Neutrophil (primary cell): ENCODE results near the gene LACTB.
A peak's percentile ranks its signal among the peaks of the same experiment; 100 is the strongest.

Experiments used
- H3K27ac ChIP-seq: fragments of 200-600 bp; sonication (generic); 2 replicates; pipeline ENCODE4 v1.5.1; 2016; ENCODE audit warnings: mild to moderate bottlenecking, moderate library complexity
- H3K27me3 ChIP-seq: fragments of 200-600 bp; sonication (generic); 2 replicates; pipeline ENCODE4 v1.6.0; 2016; ENCODE audit warnings: mild to moderate bottlenecking
- H3K36me3 ChIP-seq: fragments of 200-600 bp; sonication (generic); 2 replicates; pipeline ENCODE4 v1.5.1; 2017
- H3K4me1 ChIP-seq, 2 experiments: fragments of 200-600 bp in 1 of 2; sonication (generic) in 1 of 2; 1 replicate in 1 of 2; 2 replicates in 1 of 2; pipeline versions ENCODE4 v1.5.1 to v1.6.1; 2013 to 2016; ENCODE audit warnings: low read depth in 1 of 2, low read length in 1 of 2, mild to moderate bottlenecking in 1 of 2, moderate library complexity in 1 of 2; ENCODE audit not compliant: control insufficient read depth in 1 of 2, insufficient read depth in 1 of 2
- H3K4me3 ChIP-seq, 2 experiments: fragments of 200-600 bp in 1 of 2; sonication (generic) in 1 of 2; 1 replicate in 1 of 2; 2 replicates in 1 of 2; pipeline ENCODE4 v1.5.1; 2013 to 2016; ENCODE audit warnings: low read depth in 1 of 2, low read length in 1 of 2, mild to moderate bottlenecking in 1 of 2, moderate library complexity in 1 of 2
- H3K9me3 ChIP-seq: fragments of 200-600 bp; sonication (generic); 2 replicates; pipeline ENCODE4 v1.5.1; 2016
- TF ChIP-seq, protein P1 (sequence below): fragments of 200-600 bp; sonication (generic); IDR thresholded peaks from 2 replicates; pipeline ENCODE4 v1.5.1; 2016; ENCODE audit warnings: antibody characterized with exemption

Gene LACTB

GRCh38 chr15:63188926-63189871, 67.5 kb downstream of the LACTB start, which contains the start of gene RAB8B:
RAB8B (plus strand) TSS chr15:63189606; CDS start chr15:63189625, 19 bp downstream.
- H3K9me3 ChIP-seq: no peaks in the 10 kb centered on the region
- no peaks in the 10 kb centered on the region for H3K36me3 ChIP-seq
- H3K27ac ChIP-seq: peak within 1 kb of the TSS; percentile 95
- peaks cover 48 to 51% of the 10 kb centered on the region in 2 experiments for H3K4me1 ChIP-seq
- peak within 1 kb of the TSS; percentile 91 to 94 for H3K4me3 ChIP-seq
- peaks cover 13% of the 10 kb centered on the region for H3K27me3 ChIP-seq
- TF ChIP-seq, protein P1, sequence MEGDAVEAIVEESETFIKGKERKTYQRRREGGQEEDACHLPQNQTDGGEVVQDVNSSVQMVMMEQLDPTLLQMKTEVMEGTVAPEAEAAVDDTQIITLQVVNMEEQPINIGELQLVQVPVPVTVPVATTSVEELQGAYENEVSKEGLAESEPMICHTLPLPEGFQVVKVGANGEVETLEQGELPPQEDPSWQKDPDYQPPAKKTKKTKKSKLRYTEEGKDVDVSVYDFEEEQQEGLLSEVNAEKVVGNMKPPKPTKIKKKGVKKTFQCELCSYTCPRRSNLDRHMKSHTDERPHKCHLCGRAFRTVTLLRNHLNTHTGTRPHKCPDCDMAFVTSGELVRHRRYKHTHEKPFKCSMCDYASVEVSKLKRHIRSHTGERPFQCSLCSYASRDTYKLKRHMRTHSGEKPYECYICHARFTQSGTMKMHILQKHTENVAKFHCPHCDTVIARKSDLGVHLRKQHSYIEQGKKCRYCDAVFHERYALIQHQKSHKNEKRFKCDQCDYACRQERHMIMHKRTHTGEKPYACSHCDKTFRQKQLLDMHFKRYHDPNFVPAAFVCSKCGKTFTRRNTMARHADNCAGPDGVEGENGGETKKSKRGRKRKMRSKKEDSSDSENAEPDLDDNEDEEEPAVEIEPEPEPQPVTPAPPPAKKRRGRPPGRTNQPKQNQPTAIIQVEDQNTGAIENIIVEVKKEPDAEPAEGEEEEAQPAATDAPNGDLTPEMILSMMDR: peak; percentile 53

DNA sequence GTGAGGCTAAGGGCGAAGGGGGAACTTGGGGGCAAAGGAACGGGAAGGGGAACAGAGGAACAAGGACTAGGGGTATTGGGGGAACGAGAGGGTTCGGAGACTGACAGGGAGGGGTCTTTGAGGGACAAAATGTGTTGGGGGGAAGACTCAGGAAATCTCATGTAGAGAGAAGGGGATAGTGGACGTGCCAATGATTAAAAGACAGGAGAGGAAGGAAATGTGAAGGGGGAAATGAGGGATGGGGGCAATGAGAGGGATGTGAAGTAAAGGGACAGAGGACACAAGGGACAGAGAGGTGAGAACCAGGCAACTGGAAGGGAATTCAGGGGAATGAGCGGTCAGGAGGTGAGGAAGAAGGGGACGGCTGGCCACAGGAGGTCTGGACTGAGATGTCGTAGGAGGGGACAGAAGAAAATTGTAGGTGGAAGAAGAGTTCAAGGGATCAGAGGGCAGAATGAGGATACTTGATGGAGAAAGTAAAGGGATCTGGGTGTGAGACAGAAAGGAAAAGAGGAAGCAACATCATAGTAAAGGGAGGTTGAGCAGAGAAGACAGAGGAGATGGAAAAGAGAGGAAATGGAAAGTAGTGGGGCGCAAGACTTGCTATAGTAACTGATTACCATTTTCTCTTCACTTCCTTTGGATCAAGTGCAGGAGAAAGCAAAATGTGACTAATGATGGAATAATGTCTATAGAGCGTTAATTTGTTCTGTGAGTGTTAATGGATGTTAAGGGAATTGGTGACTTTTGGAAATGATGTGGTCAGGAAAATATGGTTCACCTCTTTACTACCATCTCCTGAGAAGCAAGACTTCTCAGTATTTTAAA, 68.5 kb downstream of the LACTB start:
- Histone ChIP-seq H3K4me3 (peak overlapping the region; percentile 91 to 94), H3K27ac (peak overlapping the region; percentile 95), H3K9me3 (no peaks in the 10 kb centered on the region), H3K4me1 (peaks cover 58 to 61% of the 10 kb centered on the region in 2 experiments), H3K36me3 (no peaks in the 10 kb centered on the region), H3K27me3 (peaks cover 13% of the 10 kb centered on the region)
- TF ChIP-seq, protein P1: no peak

GRCh38 chr15:63190769-63191649, 69.3 kb downstream of the LACTB start:
- H3K36me3 ChIP-seq: no peaks in the 10 kb centered on the region
- H3K9me3 ChIP-seq: no peaks in the 10 kb centered on the region
- H3K4me3 ChIP-seq: peak overlapping the region; percentile 91 to 94
- H3K4me1 ChIP-seq: peaks cover 66 to 69% of the 10 kb centered on the region in 2 experiments
- TF ChIP-seq, protein P1: no peak
- peaks cover 13% of the 10 kb centered on the region for H3K27me3 ChIP-seq
- peak overlapping the region; percentile 95 for H3K27ac ChIP-seq
